GM10847 (cell line): ENCODE results near the gene ZFAND4.

Experiments used
- POLR2A ChIP-seq: IDR thresholded peaks from 2 replicates; pipeline ENCODE4 v1.6.1; 2011; ENCODE audit not compliant: insufficient read length; ENCODE audit errors: extremely low read depth

The ZFAND4 gene

GRCh38 chr10:45672181-45673073, at the start of gene ZFAND4:
TSS of gene ZFAND4 (minus strand) at chr10:45672772. CDS start at chr10:45663725, 9,047 bp downstream.
- peak; percentile 51 for TF ChIP-seq POLR2A

- no peak for TF ChIP-seq POLR2A
Measured at GRCh38 chr10:45675388-45675787, 2.8 kb upstream of the ZFAND4 start.

- TF ChIP-seq POLR2A: no peak
Measured at GRCh38 chr10:45673074-45673648, 589 bp upstream of the ZFAND4 start.

DNA sequence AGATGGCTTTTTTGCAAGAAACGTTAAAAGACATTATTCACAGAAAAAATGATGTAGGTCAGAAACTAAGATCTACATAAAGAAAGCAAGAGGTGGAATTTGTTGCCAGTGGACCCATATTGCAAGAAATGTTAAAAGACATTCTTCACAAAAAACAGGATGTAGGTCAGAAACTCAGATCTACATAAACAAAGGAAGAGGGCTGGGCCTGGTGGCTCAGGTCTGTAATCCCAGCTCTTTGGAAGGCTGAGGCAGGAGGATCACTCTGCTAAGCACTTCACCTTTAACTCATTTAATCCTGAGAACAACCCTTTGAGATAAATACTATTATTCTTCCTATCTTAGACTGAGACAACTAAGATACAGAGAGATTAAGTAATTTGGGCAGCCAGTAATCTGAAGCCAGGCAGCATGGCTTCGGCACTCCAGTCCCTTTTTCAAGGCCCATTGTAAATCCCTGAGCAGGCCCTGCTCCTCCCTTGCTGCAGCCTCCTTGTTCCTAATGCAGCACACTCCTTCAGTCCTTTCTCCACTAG, 11.6 kb downstream of the ZFAND4 start:
- TF ChIP-seq POLR2A: no peak

GRCh38 chr10:45657033-45657926, 15.3 kb downstream of the ZFAND4 start:
- no peak for TF ChIP-seq POLR2A

GRCh38 chr10:45655219-45655618, 17.4 kb downstream of the ZFAND4 start:
- no peak for TF ChIP-seq POLR2A

- TF ChIP-seq POLR2A: no peak
Measured at GRCh38 chr10:45653454-45653853, 19.1 kb downstream of the ZFAND4 start.

- TF ChIP-seq POLR2A: no peak
Measured at GRCh38 chr10:45652511-45652910, 20.1 kb downstream of the ZFAND4 start.

- no peak for TF ChIP-seq POLR2A
Measured at GRCh38 chr10:45649296-45649695, 23.3 kb downstream of the ZFAND4 start.

GRCh38 chr10:45647118-45647517, 25.5 kb downstream of the ZFAND4 start:
- no peak for TF ChIP-seq POLR2A

GRCh38 chr10:45646384-45647050, 26.1 kb downstream of the ZFAND4 start:
- TF ChIP-seq POLR2A: no peak

GRCh38 chr10:45644527-45644926, 28.0 kb downstream of the ZFAND4 start:
- TF ChIP-seq POLR2A: no peak

DNA sequence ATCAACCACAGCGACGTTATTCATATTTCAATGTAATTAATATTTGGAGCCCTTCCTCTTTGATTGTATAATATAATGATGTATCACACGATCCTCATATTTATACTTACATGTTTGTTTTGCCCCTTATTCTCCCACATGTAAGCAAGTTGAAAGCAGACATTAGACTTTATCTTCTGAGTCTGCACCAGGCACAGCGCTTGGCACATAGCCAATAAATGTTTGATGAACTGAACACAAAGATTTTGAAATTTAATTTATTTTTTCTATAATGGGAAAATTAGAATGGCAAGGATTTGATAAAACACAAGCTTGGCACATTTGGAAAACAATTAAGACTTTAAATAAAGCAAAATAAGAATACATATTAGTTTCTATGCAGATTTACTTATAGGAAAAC, 31.6 kb downstream of the ZFAND4 start:
- no peak for TF ChIP-seq POLR2A

DNA sequence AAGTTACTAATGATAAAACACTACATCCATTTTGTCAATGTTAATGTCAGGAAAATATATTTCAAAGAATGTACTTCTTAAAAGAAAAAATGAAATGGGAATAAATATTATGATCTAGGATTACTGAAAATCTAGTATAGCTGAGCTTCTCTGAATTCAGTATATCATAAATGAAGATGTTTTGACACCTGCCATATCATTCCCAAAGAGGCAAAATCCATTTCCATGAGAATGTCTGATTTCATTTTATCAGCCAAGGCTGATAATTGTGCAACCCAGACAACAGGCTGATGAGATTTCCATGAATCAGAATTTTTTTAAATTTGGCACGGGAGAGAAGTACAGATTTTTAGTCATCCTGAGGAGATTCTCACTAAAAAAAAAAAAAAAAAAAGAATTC, 32.5 kb downstream of the ZFAND4 start:
- no peak for TF ChIP-seq POLR2A
